K562 (cell line): ENCODE results near the gene ULK3. TPM values are rescaled to one million over a fixed set of nuclear protein-coding genes. Genes with fewer than 3 reads are reported as not detected.

Source experiments
- ATAC-seq: fragments of 200-7000 bp; cut with Tn5 transposase; 3 replicates; pipeline ENCODE4 v1.9.1; 2020; ENCODE audit warnings: moderate library complexity
- BruUV-seq: library from RNA; stranded (reverse); fragments of 400-500 nt; replicated peaks from 2 replicates; lab custom pipeline; 2021; lab: Mats Ljungman, UMichigan
- CTCF ChIA-PET: fragments of 300-600 bp; formaldehyde crosslinking; extraction: SDS; loops from one replicate; lab custom pipeline; 2021; ENCODE audit warnings: low intra/inter-chr PET ratio; lab: Yijun Ruan, JAX
- POLR2A ChIA-PET: fragments of 300-600, 350-650 bp; sonication (Branson Sonifier 250); formaldehyde crosslinking; extraction: SDS; loops from one replicate; lab custom pipeline; 2021; ENCODE audit warnings: antibody characterized with exemption, inconsistent platforms; lab: Yijun Ruan, JAX
- DNase-seq, 4 experiments: peaks; one replicate each; pipeline versions ENCODE4 v3.0.0 to v3.0.0-alpha.2; 2011 to 2018; ENCODE audit warnings: low spot score in 3 of 4, mixed read lengths in 3 of 4; ENCODE audit errors: extremely low read depth in 1 of 4
- FAIRE-seq: peaks from 2 replicates; lab custom pipeline; 2011; peaks lifted over from hg19 to GRCh38; lab: Jason Lieb, UNC
- H2AFZ ChIP-seq: 2 replicates; pipeline ENCODE4 v1.6.0; 2011; ENCODE audit warnings: low read depth, low read length, control low read depth, inconsistent platforms
- H3K27ac ChIP-seq: fragments of 200-600 bp; 3 replicates; pipeline ENCODE4 v1.8.0; 2011; ENCODE audit warnings: low read depth, mild to moderate bottlenecking, control low read depth, inconsistent platforms, low read length, moderate library complexity, mixed read lengths; ENCODE audit errors: extremely low read depth
- H3K27me3 ChIP-seq, 2 experiments: fragments of 300-600 bp in 1 of 2; 2 replicates in 1 of 2; 3 replicates in 1 of 2; pipeline versions ENCODE4 v1.6.0 to v1.8.0; 2011; ENCODE audit warnings: inconsistent platforms in 2 of 2, low read length in 2 of 2, mild to moderate bottlenecking in 1 of 2, mixed read lengths in 1 of 2, moderate library complexity in 1 of 2; ENCODE audit not compliant: control insufficient read depth in 2 of 2, insufficient read depth in 2 of 2
- H3K36me3 ChIP-seq: fragments of 300-600 bp; 3 replicates; pipeline ENCODE4 v1.8.0; 2011; ENCODE audit warnings: mild to moderate bottlenecking, low read length, inconsistent platforms; ENCODE audit not compliant: control insufficient read depth, insufficient read depth
- H3K4me1 ChIP-seq, 2 experiments: fragments of 200-600 bp in 1 of 2; replicated peaks in 1 of 2; 2 replicates in 1 of 2; 3 replicates in 1 of 2; pipeline versions ENCODE4 v1.5.1 to v1.8.0; 2011; ENCODE audit warnings: inconsistent platforms in 2 of 2, low read length in 2 of 2, mild to moderate bottlenecking in 1 of 2, mixed read lengths in 1 of 2, moderate library complexity in 1 of 2; ENCODE audit not compliant: control insufficient read depth in 2 of 2, insufficient read depth in 2 of 2
- H3K4me2 ChIP-seq: 2 replicates; pipeline ENCODE4 v1.6.1; 2011; ENCODE audit warnings: low read length, control low read depth, inconsistent platforms, mixed read lengths; ENCODE audit not compliant: insufficient read depth
- H3K4me3 ChIP-seq: fragments of 200-600 bp; sonication (generic), shearing (Covaris generic); 2 replicates; pipeline ENCODE4 v1.5.1; 2016; ENCODE audit warnings: control low read depth, inconsistent platforms
- H3K79me2 ChIP-seq: fragments of 200-600 bp; 3 replicates; pipeline ENCODE4 v1.8.0; 2011; ENCODE audit warnings: low read length, inconsistent platforms; ENCODE audit not compliant: control insufficient read depth, insufficient read depth
- H3K9ac ChIP-seq, 2 experiments: 2 replicates each; pipeline versions ENCODE4 v1.6.0 to v1.6.1; 2011; ENCODE audit warnings: low read depth in 2 of 2, low read length in 2 of 2, control low read depth in 1 of 2, inconsistent platforms in 1 of 2, mild to moderate bottlenecking in 1 of 2, mixed read lengths in 1 of 2; ENCODE audit not compliant: insufficient read depth in 1 of 2
- H3K9me1 ChIP-seq: one replicate; pipeline ENCODE4 v1.6.0; 2011; ENCODE audit warnings: inconsistent platforms, mild to moderate bottlenecking, low read length, moderate library complexity; ENCODE audit not compliant: control insufficient read depth, insufficient read depth
- H3K9me3 ChIP-seq: replicated peaks from 2 replicates; pipeline ENCODE4 v1.5.1; 2011; ENCODE audit warnings: low read depth, low read length, inconsistent platforms; ENCODE audit not compliant: control insufficient read depth, insufficient read depth
- H4K20me1 ChIP-seq: replicated peaks from 2 replicates; pipeline ENCODE4 v1.6.1; 2011; ENCODE audit warnings: low read length, inconsistent platforms, mixed read lengths; ENCODE audit not compliant: control insufficient read depth, insufficient read depth
- HIVEP1 ChIP-seq: fragments of 250-450 bp; sonication (Bioruptor Pico); IDR thresholded peaks from 2 replicates; pipeline ENCODE4 v1.4.0; 2020; ENCODE audit warnings: mild to moderate bottlenecking
- KLF1 ChIP-seq: fragments of 450-650 bp; IDR thresholded peaks from 2 replicates; pipeline ENCODE4 v1.6.1; 2016; ENCODE audit warnings: missing genetic modification characterization, missing compliant biosample characterization
- MAFF ChIP-seq: IDR thresholded peaks from 2 replicates; pipeline ENCODE4 v1.6.1; 2012; ENCODE audit warnings: low read length, improper control_type of control experiment
- MEF2D ChIP-seq: conservative IDR thresholded peaks from 2 replicates; pipeline ENCODE4 v1.6.1; 2016; ENCODE audit warnings: low read depth, missing genetic modification characterization, missing compliant biosample characterization
- NFRKB ChIP-seq: fragments of 450-650 bp; IDR thresholded peaks from 2 replicates; pipeline ENCODE4 v1.6.1; 2016; ENCODE audit warnings: low read depth
- RBM39 ChIP-seq: fragments of 200-400 bp; formaldehyde crosslinking; optimal IDR thresholded peaks from 2 replicates; pipeline ENCODE3; 2018; ENCODE audit warnings: low read depth, low read length
- TARDBP ChIP-seq: fragments of 450-650 bp; IDR thresholded peaks from 2 replicates; pipeline ENCODE4 v1.6.1; 2016
- TBL1XR1 ChIP-seq, 2 experiments: IDR thresholded peaks; 2 replicates each; pipeline ENCODE4 v1.6.1; 2012; ENCODE audit warnings: improper control_type of control experiment in 2 of 2, low read length in 2 of 2, mild to moderate bottlenecking in 1 of 2
- ZNF121 ChIP-seq: sonication (generic); formaldehyde crosslinking; conservative IDR thresholded peaks from 2 replicates; pipeline ENCODE4 v1.8.0; 2022; ENCODE audit warnings: missing genetic modification reagents
- ZNF561 ChIP-seq: fragments of 450-650 bp; formaldehyde crosslinking; conservative IDR thresholded peaks from 2 replicates; pipeline ENCODE4 v1.4.0; 2020; ENCODE audit warnings: mild to moderate bottlenecking, moderate library complexity
- WGBS: fragments of 100-300 bp; shearing (Covaris generic); methylation state at CpG from one replicate; pipeline ENCODE4 v1.1.6; 2016; ENCODE audit warnings: low coverage, mixed read lengths; ENCODE audit not compliant: insufficient coverage; ENCODE audit errors: missing lambda C conversion rate; 5-methylcytosine and 5-hydroxymethylcytosine counted together
- in situ Hi-C: fragments of 300-500 bp; cut with MboI; formaldehyde crosslinking; loops from 4 replicates; pipeline ENCODE4 v1.15.0; 2018; ENCODE audit warnings: inconsistent platforms, mixed read lengths
- intact Hi-C: fragments of 100-400 bp; cut with micrococcal nuclease; formaldehyde crosslinking; loops from 2 replicates; pipeline ENCODE4 v1.14.2; 2022
- polyA plus RNA-seq, 8 experiments: library from polyadenylated mRNA; depleted of rRNA in 4 of 8; stranded (reverse) in 5 of 8; unstranded in 3 of 8; fragments of >200 nt; fragmentation: Nextera tagmentation in 2 of 8; fragmentation: Illumina TruSeq in 1 of 8; extraction: Ambion mirVana in 2 of 8; extraction: Trizol in 1 of 8; gene quantifications; 2 replicates each; pipeline versions ENCODE4 v1.2.1 to v1.2.3, GENCODE V29; 2011 to 2014; ENCODE audit warnings: inconsistent platforms in 1 of 8, missing spikeins in 1 of 8
- total RNA-seq, 7 experiments: library from RNA; depleted of rRNA in 6 of 7; stranded (reverse); fragments of >200 nt in 6 of 7; fragmentation: Illumina TruSeq in 2 of 7; extraction: Trizol in 2 of 7; gene quantifications; 2 replicates each; pipeline versions ENCODE4 v1.2.1 to v1.2.3, GENCODE V29; 2011 to 2021; ENCODE audit warnings: low replicate concordance in 1 of 7

Gene ULK3
- total and polyA plus RNA-seq, 9 of the 15 experiments (the other 6 are each of a cell fraction or from before 2014, with no cell fraction given) = 0.68 to 68.0 (median 34.9) TPM

DNA sequence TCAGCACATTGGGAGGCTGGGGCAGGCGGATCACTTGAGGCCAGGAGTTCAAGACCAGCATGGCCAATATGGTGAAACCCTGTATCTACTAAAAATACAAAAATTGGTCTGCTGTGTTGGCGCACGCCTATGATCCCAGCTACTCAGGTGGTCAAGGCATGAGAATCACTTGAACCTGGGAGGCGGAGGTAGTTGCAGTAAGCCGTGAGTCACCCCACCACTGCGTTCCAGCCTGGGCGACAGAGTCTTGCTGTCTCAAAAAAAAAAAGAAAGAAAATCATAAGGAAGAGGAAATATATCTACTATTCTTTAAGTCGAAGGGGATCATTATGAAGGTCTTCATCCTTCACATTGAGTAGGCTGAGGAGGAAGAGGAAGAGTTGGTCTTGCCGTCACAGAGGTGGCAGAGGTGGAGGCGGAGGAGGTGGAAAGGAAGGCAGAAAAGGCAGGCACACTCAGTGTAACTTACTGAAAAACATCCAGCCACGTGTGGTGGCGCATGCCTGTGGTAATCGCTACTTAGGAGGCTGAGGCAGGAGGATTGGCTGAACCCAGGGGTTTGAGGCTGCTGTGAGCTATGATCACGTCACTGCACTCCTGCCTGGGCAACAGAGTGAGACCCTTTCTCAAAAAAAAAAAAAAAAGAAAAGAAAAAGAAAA lies 46.9 kb downstream of the ULK3 start:
- Histone ChIP-seq H3K9me1 (peaks cover 10% of the 10 kb centered on the region), H3K79me2 (peaks cover 22% of the 10 kb centered on the region), H3K27me3 (no peaks in the 10 kb centered on the region), H3K4me3 (no peak overlapping the region), H3K9ac (no peak overlapping the region), H3K9me3 (no peaks in the 10 kb centered on the region), H3K36me3 (peaks cover 63% of the 10 kb centered on the region; the same call in 2 of the 3 replicates), H2AFZ (no peak overlapping the region), H3K4me1 (peaks cover 0 to 35% of the 10 kb centered on the region in 2 experiments; a peak in 3 of 5 replicates), H3K4me2 (no peak overlapping the region), H4K20me1 (peaks cover 21% of the 10 kb centered on the region), H3K27ac (no peak overlapping the region)
- TF ChIP-seq KLF1 (no peak), ZNF121 (CRISPR knock-in tag) (peak; percentile 61)
- intact Hi-C loops (no loop called here), in situ Hi-C loops (no loop called here)
- no TSS peak for BruUV-seq
- FAIRE-seq = no peak
- WGBS = 83% methylated on average over 12 of the region's 14 CpGs
- no peak for ATAC-seq
- CTCF ChIA-PET = interaction anchor here (0.6 kb wide), 1 partner anchor 16 kb away, joined by 3 read pairs; no protein-coding TSS in a partner anchor
- POLR2A ChIA-PET = interaction anchor here (0.8 to 1.2 kb wide), 2 partner anchors 7 to 110 kb away, joined by 3 to 4 read pairs; partner anchors contain the start of gene FAM219B
- DNase-seq = no peak

DNA sequence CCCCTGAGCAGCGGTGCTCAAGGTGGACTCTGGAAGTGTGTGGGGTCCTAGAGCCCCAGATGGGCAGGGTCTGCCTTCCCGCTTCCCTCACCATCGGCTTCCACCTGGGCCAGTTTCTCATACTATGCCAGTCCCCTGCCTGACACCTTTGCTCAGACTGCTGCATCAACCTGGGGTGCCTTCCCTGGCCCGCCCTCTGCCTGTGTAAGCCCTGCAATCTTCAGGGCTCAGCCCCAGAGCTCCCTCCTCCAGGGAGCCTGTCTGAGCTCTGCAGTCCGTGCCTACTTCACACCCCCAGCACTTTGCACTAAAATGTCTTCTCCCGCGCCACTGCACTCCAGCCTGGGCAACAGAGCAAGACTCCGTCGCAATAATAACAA lies 48.0 kb downstream of the ULK3 start:
- DNase-seq = no peak
- Histone ChIP-seq H3K9ac (peak overlapping the region in 1 of 2 experiments; percentile 65; a peak in 1 of 4 replicates), H3K36me3 (peaks cover 60% of the 10 kb centered on the region; the same call in 2 of the 3 replicates), H3K4me1 (peaks cover 2 to 30% of the 10 kb centered on the region in 2 experiments; a peak in 4 of 5 replicates), H3K9me1 (peaks cover 3% of the 10 kb centered on the region), H3K9me3 (no peaks in the 10 kb centered on the region), H3K27me3 (no peaks in the 10 kb centered on the region), H2AFZ (no peak overlapping the region), H3K27ac (no peak overlapping the region), H3K79me2 (peaks cover 33% of the 10 kb centered on the region), H4K20me1 (peaks cover 23% of the 10 kb centered on the region), H3K4me2 (no peak overlapping the region), H3K4me3 (no peak overlapping the region)
- in situ Hi-C loops = no loop called here
- POLR2A ChIA-PET = interaction anchor here (1.0 to 1.5 kb wide), 2 partner anchors 9 to 35 kb away, joined by 3 read pairs; no protein-coding TSS in a partner anchor
- TF ChIP-seq HIVEP1 (CRISPR knock-in tag) = no peak
- no peak for TF ChIP-seq RBM39
- no peak for TF ChIP-seq TARDBP
- no peak for TF ChIP-seq MEF2D (tag)
- TF ChIP-seq TBL1XR1 (IDR thresholded peaks at IDR 0.05; ENCODE audit: low read length in 2 of 2) = no peak
- TF ChIP-seq MAFF = no peak
- no peak for TF ChIP-seq NFRKB
- no peak for TF ChIP-seq ZNF561 (CRISPR knock-in tag)
- ATAC-seq = no peak
- intact Hi-C loops = no loop called here
- WGBS = 92% methylated on average over 8 of the region's 9 CpGs
- no peak for FAIRE-seq
- CTCF ChIA-PET = no interaction called here
- BruUV-seq = no TSS peak
